ENCODE measurements around the gene NPC2. TPM values are rescaled to one million over a fixed set of nuclear protein-coding genes. Genes with fewer than 3 reads are reported as not detected.

NPC2 gene
- total RNA-seq, 1 donor: 252 TPM

- no peak for TF ChIP-seq CTCF (IDR thresholded peaks at IDR 0.05; ENCODE audit: insufficient read depth, low read depth, low read length)
- DNase-seq (ENCODE audit: low read depth): no peak
- no peak overlapping the region for H3K4me3 ChIP-seq (ENCODE audit: low read depth, low read length)
Observed at GRCh38 chr14:74533576-74533975, 40.5 kb upstream of the NPC2 start.

- DNase-seq (ENCODE audit: low read depth): no peak
- no peak for TF ChIP-seq CTCF (IDR thresholded peaks at IDR 0.05; ENCODE audit: insufficient read depth, low read depth, low read length)
- H3K4me3 ChIP-seq (ENCODE audit: low read depth, low read length): no peak overlapping the region
Observed at GRCh38 chr14:74532246-74532645, 39.1 kb upstream of the NPC2 start.

GRCh38 chr14:74531467-74531866, 38.4 kb upstream of the NPC2 start:
- no peak overlapping the region for H3K4me3 ChIP-seq (ENCODE audit: low read depth, low read length)
- DNase-seq (ENCODE audit: low read depth): peak; percentile 69
- TF ChIP-seq CTCF (IDR thresholded peaks at IDR 0.05; ENCODE audit: insufficient read depth, low read depth, low read length): peak; percentile 52

- TF ChIP-seq CTCF (IDR thresholded peaks at IDR 0.05; ENCODE audit: insufficient read depth, low read depth, low read length): no peak
- DNase-seq (ENCODE audit: low read depth): no peak
Observed at GRCh38 chr14:74531006-74531405, 37.9 kb upstream of the NPC2 start.

GRCh38 chr14:74528886-74529285, 35.8 kb upstream of the NPC2 start:
- no peak for TF ChIP-seq CTCF (IDR thresholded peaks at IDR 0.05; ENCODE audit: insufficient read depth, low read depth, low read length)
- no peak overlapping the region for H3K4me3 ChIP-seq (ENCODE audit: low read depth, low read length)
- no peak for DNase-seq (ENCODE audit: low read depth)

More at GRCh38 chr14:74531006-74531405, 37.9 kb upstream of the NPC2 start:
- H3K4me3 ChIP-seq (ENCODE audit: low read depth, low read length): no peak overlapping the region

- DNase-seq (ENCODE audit: low read depth): no peak
- no peak for TF ChIP-seq CTCF (IDR thresholded peaks at IDR 0.05; ENCODE audit: insufficient read depth, low read depth, low read length)
- H3K4me3 ChIP-seq (ENCODE audit: low read depth, low read length): no peak overlapping the region
Observed at GRCh38 chr14:74528406-74528805, 35.3 kb upstream of the NPC2 start.

- TF ChIP-seq CTCF (IDR thresholded peaks at IDR 0.05; ENCODE audit: insufficient read depth, low read depth, low read length): no peak
- DNase-seq (ENCODE audit: low read depth): no peak
- H3K4me3 ChIP-seq (ENCODE audit: low read depth, low read length): no peak overlapping the region
Observed at GRCh38 chr14:74527736-74528280, 34.7 kb upstream of the NPC2 start.
